ENCODE results near the gene GBP4.
A peak's percentile ranks its signal among the peaks of the same experiment; 100 is the strongest.

GBP4 gene

DNA sequence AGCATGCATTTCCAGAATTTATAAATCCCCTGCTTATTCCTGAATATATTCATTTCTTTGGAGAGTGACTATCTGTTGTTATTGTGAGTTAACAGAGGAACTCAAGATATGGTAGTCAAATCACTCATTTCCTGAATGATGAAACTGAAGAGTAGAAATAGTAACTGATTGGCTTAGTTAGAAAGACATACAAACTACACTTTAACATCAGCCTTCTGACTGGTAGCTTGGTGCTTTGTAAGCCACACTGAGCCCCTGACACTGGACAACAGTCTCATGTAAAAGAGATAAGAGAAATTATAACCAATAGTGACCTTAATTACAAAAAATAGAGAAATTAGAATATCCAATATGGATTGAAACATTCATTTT lies 27.7 kb downstream of the GBP4 start:
- no peak for DNase-seq (ENCODE audit: low spot score)

DNA sequence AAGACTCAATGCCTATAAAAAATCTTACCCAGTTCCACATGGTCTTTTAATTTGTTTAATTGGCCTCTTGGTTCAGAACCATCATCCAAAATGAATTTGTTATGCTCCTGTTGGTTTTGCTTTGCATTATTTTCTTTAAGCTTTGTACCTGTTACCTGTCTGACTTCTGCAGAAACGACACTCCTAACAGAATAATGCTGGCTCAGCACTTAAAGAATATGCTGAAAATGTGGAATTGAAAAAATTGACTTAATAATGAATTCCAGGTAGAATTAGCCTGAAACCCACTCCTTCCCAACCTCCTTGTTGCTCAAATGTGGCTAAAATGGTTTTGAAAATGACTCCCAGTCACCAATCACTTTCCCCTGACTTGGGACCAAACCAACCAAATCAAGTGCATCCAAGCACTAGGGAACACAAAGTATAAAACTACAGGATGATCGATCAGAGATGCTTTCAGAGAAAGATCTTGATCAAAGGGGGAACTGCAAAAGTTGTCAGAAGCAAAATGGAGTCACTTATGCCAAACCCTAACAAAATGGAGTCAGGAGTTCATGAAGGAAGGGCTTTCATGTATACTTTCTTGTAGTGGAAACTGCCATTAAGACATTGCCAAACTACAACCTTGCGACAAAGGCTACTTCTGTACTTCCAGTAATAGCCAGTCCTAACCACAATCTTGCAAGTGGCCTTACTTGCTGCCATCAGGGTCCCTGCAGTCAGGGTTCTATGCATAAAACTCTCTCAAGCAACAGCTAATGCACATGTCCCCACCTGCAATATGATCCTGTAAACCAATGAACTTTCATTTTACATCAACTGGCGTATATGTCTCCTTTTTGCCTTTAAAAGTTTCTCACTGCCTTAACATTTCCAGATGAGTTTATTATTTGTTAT lies 28.3 kb downstream of the GBP4 start:
- no peak for DNase-seq (ENCODE audit: low spot score)

DNA sequence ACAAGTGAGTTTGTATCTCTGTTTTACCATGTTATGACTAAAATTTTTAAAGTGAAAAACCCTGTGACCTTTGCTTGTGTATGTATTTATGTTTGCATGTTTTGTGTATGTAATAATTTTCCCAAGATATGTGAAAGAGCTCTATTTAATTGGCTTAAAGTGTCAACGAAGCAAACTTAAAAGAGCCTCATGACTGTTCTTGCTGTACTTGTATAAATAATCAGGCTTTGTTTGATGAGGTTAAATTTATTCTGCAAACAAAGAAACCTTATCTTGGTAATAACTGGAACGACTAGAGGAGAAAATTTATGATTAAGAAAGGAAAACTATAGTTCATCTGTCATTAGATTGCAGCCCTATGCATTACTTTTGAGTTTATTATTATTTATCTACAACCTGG lies 29.6 kb downstream of the GBP4 start:
- no peak for DNase-seq (ENCODE audit: low spot score)

DNA sequence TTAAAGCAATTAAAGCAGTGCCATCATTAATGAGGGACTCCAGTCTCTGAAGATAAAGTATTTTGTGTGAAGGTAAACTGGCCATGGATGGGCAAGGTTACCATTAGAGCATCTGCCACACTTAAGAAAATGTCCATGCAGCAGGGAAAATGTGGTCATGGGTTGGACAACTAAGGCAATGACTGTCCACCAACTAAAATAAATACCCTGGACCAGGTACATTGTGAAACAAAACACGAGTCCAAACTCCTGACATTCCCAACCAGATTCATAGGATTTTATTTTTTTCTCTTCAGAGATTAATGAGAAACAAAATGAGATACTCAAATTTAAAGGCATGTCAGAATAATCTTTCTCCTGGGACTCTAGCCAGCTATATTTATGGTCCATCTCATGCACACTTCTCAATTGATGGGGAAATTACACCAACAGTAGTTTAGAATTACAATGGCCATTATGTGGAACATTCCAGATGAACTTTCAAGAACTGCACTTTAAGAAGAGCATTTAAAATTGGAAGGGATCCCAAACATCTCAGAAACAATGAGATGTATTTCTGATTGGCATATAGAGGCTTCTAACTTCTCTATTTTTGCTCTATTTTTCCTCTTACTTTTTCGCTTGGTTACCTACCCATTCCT lies 31.0 kb downstream of the GBP4 start:
- no peak for DNase-seq (ENCODE audit: low spot score)

DNA sequence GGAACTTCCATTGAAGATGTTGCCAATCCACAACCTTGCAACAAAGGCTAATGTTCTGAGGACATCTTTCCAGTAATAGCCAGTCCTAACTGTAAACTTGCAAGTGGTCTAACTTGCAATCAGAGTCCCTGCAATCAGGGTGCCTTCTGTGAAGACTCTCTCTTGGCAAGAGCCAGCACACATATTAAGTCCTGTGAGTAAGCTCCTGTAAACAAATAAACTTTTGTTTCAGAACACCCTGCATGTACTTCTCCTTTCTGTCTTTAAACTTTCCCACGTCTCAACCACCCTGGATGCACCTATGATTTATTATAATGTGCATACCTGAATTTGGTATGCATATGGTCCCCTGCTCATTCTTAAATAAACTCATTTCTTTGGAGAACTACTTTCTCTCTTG lies 32.0 kb downstream of the GBP4 start:
- DNase-seq (ENCODE audit: low spot score): peak; percentile 3

DNA sequence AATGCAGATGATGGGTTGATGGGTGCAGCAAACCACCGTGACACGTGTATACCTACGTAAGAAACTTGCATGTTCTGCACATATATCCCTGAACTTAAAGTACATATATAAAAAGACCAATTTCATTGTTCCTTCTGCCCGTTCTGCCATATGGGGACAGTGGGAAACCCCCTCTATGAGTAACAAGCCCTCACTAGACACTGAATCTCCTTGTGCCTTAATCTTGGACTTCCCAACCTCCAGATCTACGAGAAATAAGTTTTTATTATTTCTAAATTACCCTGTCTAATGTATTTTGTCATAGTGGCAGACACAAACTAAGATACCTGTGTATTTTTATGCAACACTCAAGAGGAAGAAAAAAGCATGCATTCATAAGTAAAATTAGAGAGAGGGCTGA lies 32.9 kb downstream of the GBP4 start:
- DNase-seq (ENCODE audit: low spot score): no peak

DNA sequence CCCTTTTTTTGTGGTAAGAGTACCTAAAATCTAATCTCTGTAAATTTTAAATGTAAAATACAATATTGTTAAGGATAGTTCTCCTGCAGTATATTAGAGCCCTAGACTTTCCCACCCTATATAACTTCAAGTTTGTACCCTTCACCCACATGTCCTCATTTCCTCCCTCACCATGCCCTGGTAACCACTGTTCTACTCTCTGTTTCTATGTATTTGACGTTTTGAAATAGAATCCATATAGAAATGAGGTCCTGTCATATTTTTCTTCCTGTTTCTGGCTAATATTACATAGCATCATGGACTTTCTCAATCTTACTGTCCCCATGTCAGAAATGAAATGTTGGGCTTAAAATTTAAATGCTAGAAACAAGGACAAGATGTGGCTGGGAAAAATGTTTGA lies 47.7 kb downstream of the GBP4 start:
- no peak for DNase-seq (ENCODE audit: low spot score)

DNA sequence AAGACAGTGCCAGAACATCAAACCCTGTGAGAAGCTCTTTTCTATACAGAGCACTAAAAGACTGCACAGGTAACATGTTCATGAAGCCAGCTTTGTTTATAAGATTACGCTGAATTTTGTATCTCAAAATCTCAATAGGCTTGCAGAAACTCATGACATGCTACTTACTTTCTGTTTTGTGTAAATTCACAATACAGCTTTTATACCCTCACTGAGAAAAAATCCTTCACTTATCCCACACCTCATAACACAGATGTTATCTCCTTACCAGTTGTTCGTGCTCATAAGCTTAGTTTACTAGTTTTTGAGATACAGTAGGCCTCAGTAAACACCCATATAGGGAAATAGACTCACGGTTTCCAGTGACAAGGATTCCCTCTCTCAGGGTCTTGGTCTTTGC lies 48.8 kb downstream of the GBP4 start:
- no peak for DNase-seq (ENCODE audit: low spot score)

DNA sequence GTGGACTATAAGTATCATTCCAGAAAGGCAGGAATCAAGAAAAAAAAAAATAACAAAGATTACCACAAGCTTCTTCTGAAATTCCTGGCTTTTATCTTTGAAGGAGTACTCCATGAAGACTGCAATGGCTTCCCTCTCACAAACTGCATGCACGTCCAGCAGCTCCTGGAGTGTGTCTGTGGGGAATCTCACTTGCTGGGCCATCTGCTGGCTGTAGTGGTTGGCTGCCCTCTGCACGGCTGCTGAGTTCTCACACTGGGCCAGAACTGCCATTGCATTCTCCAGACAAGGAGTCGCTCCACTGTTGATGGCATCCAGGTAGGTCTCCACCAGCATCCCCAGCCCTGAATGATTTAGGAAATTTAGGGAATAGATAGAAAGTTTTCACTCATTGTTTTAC lies 49.5 kb downstream of the GBP4 start:
- DNase-seq (ENCODE audit: low spot score): peak; percentile 27

DNA sequence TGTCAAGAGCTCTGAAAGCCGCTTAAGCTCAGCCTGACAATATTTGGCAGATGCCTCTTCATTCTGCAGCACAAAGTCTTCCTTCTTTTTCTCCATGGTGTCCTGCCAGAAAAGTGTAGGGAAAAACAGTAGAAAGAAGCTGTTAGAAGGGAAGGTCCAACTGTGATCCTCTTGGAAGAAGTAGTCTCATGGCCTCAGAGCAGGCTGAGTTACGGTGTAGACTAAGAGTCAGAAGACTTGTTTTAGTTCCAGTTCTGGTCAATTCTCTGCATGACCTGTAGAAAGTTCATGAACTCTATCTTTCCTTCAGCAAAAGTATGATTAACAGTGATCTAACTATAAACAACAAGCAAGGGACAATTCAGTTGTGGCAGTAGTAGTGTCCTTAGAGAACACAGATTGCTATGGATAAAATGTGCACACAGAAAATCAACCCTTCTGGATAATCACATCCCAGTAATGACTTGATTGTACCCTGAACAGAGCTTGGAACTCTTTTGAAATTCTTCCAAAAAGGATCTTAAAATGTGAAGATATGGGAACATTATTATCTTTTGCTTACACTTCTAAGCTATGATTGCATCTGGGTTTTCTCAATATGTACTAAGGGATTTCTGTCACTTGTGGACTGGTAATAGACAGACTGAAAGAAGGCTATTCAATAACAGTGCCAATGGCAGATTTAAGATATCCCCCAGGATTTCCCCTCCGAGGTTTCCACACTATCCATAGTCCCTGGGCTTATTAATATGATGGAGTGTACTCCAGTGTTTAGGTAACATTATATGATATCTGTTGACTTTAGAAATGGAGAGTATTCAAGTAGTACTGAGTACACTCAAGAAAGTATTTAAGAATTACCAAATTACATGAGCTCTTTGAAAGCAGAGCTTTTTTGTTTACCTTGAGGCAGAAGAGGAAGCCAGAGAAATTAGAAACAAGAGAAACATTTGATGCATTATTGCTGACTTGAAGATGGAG lies 50.8 kb downstream of the GBP4 start:
- DNase-seq (ENCODE audit: low spot score): no peak

DNA sequence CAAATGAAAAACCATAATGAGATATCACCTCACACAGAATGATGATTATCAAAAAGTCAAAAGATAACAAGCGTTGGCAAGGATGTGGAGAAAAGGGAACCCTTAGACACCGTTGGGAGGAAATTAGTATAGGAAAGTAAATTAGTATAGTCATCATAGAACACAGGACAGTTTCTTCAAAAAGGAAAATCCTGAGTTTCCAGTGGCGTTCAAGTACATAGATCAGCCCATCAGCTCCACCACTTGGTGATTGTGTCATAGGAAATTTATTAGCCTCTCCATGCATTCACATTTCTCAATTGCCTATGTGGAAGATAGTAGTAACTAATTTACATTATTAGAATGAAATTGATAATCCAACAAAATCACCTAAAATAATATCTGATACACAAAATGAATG lies 52.0 kb downstream of the GBP4 start:
- DNase-seq (ENCODE audit: low spot score): no peak

DNA sequence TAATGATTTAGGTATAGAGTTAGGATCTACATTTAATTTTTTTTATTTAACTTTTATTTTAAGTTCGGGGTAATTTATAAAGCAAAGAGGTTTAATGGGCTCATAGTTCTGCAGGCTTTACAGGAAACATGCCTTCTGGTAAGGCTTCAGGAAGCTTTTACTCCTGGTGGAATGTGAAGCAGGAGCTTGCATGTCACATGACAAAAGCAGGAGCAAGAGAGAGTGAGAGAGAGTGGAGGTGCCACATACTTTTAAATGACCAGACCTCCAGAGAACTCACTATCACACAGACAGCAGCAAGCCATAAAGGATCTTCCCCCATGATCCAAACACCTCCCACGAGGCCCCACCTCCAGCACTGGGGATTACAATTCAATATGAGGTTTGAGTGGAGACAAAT lies 55.3 kb downstream of the GBP4 start:
- no peak for DNase-seq (ENCODE audit: low spot score)

DNA sequence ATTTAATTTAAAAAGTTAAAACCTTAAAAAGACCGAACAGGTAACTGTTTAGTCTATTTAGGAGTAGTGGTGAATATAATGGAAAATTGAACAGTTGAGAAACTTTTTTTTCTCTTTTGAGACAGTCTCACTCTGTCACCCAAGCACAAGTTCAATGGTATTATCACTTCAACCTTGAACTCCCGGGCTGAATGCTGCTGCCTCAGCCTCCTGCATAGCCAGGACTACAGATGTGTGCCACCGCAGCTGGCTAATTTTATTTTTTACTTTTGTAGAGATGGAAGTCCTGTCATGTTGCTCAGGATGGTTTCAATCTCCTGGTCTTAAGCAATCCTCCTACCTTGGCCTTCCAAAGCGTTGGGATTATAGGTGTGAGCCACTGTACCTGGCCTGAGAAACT lies 56.6 kb downstream of the GBP4 start:
- no peak for DNase-seq (ENCODE audit: low spot score)

DNA sequence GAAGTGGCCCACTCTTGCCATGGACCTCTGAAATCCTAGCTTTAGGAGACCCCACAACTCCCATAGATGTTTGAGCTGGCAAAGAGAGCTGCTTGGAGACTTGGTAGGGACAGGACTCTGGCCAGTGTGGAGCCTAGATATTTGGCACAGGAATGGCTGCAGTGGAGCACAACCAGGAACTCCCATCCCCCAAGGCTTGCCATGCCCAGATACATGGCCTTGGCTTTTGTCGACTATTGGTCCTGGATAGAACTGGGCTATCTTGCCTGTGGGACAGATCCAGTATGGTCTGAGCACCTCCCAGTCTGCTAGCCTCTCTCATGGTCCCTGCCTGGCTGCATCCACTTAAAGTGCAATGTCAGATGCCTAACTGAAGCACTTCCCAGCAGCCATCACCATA lies 65.0 kb downstream of the GBP4 start:
- no peak for DNase-seq (ENCODE audit: low spot score)

Measured in AG08396 (cell line).